GM18861 (cell line): ENCODE results near the gene UPK3A.
"Not testable (repeated sequence)": the region's sequence is repeated elsewhere in the genome, so short reads cannot be mapped to it uniquely, and the experiment has no call there.

Experiments
- ATAC-seq: cut with Tn5 transposase; IDR thresholded peaks from one replicate; pipeline ENCODE4 v1.9.1; 2021; ENCODE audit not compliant: unreplicated experiment

The UPK3A gene

GRCh38 chr22:45254789-45255278 lies 29.9 kb upstream of the UPK3A start:
- peak; percentile 52 for ATAC-seq

DNA sequence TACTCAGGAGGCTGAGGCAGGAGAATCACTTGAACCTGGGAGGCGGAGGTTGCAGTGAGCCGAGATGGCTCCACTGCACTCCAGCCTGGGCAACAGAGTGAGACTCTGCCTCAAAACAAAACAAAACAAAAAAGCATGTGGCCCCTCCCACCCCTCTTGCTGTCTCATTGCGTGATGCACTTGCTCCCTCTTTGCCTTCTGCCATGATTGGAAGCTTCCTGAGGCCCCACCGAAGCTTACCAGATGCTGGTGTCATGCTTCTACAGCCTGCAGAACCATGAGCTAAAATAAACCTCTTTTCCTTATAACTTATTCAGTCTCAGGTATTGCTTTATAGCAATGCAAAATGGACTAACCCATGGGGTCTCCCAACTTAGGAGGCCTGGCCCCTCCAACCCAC lies 26.8 kb upstream of the UPK3A start:
- ATAC-seq: not testable (repeated sequence)

- ATAC-seq: no peak
Observed at GRCh38 chr22:45259754-45260394, 24.9 kb upstream of the UPK3A start.

GRCh38 chr22:45260395-45260759 lies 24.4 kb upstream of the UPK3A start:
- ATAC-seq: not testable (repeated sequence)

- ATAC-seq: no peak
Observed at GRCh38 chr22:45261407-45262088, 23.2 kb upstream of the UPK3A start.

DNA sequence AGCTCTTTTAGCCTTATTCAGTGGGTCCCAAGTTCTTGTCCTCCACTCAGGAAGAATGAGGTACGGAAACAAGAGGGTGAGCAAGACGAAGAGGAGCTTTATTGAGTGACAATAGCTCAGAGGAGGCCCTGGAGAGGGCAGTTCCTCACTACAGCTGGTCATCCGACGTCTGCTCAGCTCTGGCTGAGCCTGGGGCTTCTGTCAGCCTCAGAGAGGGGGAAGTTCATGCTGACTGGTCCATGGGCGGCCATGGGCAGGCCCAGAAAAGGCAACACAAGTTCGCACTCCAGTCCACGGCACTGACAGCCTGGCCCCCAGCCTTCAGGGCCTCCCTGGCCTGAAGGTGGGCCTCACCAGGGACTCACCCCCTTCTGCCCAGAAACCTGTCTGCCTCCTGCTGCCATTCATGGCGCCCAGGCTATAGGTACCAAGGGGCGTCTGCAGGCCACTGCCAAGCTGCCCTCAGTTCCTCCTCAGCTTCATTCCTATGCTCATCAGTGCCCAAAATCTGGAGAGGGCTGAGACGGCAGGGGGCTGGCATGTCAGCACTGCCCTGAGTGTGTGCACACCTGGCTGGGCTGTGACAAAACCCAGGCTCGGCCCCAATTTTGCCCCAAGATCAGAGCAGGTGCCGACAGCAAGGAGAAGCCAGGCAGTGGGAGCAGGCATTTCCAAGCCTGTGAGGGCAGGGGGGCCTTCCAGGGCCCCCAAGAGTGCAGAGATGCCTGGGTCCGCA lies 22.4 kb upstream of the UPK3A start:
- ATAC-seq: no peak

DNA sequence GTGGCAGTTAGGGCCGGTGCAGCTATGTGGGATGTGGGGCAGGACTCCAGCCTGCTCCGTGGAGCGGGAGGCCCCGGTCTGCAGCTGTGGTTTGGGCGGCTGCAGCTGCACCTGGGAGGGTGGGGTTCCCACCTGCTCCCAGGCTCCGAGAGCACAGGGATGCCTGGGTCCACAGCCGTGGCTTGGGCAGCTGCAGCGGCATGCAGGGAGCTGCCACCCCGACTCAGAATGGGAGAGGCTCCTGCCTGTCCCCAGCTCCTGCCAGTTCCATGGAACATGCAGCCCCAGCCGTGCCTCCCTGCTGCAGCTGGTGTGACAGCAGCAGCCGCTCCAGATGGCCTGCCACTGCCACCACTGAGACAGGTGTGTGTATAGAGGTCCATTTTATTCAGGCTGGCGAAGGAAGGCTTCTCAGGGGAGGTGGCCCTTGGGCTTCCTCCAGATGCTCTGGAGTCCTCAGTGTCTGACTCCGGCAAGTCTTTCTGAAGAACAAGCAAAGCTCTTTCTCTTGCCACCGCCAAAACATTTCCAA lies 21.8 kb upstream of the UPK3A start:
- peak; percentile 22 for ATAC-seq

- ATAC-seq: peak; percentile 65
Observed at GRCh38 chr22:45263463-45264269, 21.1 kb upstream of the UPK3A start.

DNA sequence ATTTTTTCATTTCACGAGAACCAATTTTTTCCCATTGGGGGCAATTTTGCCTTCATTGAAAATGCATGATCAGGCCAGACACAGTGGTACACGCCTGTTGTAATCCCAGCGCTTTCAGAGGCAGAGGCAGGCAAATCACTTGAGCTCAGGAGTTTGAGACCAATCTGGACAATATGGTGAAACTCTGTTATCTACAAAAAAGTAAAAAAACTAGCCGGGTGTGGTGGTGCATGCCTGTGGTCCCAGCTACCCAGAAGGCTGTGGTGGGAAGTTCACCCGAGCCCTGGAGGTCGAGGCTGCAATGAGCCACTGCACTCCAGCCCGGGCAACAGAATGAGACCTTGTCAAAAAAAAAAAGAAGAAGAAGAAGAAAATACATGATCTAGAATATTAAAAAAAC lies 19.2 kb upstream of the UPK3A start:
- no peak for ATAC-seq

GRCh38 chr22:45268167-45268957 lies 16.4 kb upstream of the UPK3A start:
- no peak for ATAC-seq

DNA sequence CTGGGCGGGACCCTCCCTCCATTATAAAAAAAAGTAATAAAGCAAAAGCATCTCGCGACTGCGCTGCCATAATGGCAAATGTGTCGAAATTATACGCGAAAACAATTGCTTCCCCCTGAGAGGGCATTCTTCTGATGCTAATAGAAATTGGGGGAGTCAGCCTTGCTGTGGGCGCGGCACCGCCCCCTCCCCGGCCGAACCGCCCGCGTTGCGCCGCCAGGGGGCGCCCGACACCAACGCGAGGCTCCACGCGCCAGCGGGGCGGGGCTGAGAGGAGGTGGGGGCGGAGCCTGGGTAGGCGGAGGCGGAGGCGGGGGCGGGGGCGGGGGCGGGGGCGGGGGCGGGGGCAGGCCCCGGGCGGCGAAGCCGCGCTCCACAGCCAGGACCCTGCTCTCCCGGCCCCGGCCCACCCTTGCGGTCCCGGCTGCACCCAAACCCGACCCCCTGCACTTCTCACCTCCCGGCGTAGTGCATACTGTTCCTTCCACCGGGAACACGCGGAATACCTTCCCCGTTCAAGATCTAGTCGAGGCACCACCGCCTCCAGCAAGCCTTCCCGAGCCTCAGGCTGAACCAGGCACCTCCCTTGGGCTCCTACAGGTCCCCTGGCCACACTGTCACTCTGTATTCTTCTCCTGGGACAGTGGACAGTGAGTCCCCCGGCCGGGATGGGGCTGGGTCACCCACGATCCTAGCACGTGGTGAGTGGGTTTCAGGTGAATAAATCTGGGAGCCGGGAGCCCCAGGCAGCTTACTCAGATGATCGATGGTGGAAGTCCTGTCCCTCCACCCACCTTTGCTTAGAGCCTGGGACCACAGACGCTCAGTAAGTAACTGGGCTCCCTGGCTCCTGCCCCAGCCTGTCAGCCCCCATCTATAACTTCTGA lies 15.5 kb upstream of the UPK3A start:
- ATAC-seq: no peak

- ATAC-seq: no peak
Observed at GRCh38 chr22:45270095-45271020, 14.4 kb upstream of the UPK3A start.

DNA sequence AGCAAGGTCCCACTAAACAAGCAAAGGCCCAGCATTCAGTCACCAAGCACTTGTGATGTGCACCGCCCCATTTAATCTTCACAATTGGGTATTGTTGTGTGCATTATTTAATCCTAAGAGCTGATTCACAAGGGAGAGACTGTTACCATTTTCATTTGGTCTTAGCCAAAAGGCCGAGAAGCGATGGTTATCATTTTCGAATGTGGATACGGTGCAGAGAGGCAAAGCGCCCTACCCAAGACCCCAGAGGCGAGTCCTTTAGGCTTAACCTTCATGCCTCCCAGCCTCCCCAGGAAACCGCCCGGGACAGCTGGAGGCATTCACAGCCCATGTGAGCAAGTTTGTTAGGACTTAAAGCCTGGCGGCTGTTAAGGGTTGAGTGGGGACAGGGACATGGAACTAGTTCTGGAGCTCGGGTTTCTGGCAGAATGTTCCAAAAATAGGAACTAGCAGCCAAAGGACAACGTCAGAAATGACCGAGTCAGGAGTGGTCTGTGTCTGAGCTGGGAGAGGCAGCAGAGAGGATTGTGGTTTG lies 13.0 kb upstream of the UPK3A start:
- ATAC-seq: no peak

DNA sequence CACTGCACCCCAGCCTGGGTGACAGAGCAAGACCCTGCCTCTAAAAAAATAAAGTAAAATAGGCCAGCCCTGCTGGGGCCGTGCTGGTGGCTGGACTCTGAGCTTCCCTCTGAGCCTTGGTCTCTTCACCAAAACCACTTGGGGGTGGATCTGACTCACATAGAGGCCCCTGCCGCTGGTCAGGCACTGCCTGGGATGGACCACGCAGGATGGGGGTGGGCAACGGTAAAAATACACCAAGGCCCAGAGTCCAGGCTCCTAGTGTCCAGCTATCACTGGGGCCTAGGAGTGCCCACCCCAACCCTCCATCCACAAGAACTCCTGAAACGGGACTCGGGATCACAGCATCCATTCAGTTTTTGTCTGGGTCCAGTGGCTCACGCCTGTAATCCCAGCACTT lies 12.3 kb upstream of the UPK3A start:
- ATAC-seq: no peak

GRCh38 chr22:45273452-45274075 lies 11.2 kb upstream of the UPK3A start:
- no peak for ATAC-seq

DNA sequence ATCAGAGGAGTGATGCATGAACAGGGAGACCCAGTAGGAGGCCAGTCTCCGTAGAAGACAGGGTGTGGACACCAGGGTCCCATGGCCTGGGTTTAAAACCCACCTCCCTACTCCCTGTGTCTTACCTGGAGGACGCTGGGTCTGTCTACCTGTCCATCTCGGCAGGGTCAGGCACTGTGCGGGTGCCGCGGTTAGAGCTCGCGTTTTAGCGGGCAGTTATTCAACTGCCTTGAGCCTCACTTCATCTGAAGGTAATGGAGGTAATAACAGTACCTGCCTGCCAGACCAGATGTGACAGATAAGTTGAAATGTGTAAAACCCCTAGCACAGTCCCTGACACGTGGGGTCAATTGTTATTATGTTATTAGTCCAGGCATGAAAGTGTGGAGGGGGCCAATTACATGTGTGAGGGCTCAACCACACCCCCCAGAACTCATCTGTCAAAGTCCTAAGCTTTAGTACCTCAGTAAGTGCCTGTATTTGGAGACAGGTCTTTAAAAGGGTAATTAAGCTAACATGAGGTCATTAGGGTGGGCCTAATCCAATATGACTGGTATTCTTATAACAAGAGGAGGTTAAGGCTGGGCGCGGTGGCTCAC lies 8.1 kb upstream of the UPK3A start:
- ATAC-seq: no peak

DNA sequence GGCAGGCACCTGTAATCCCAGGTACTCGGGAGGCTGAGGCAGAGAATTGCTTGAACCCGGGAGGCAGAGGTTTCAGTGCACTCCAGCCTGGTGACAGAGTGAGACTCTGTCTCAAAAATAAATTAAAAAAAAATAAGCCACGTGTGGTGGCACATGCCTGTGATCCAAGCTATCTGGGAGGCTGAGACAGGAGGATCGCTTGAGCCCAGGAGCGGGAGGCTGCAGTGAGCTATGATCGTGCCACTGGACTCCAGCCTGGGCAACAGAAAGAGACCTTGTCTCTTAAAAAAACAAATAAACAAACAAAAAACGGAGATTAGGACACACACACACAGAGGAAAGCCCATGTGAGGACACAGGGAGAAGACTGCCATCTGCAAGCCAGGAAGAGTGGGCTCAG lies 7.0 kb upstream of the UPK3A start:
- not testable (repeated sequence) for ATAC-seq
